ENCODE results near the gene DUSP9. TPM values are rescaled to one million over a fixed set of nuclear protein-coding genes. Genes with fewer than 3 reads are reported as not detected.
"Not testable (repeated sequence)": the region's sequence is repeated elsewhere in the genome, so short reads cannot be mapped to it uniquely, and the experiment has no call there.

Gene DUSP9
- total and polyA plus RNA-seq, 10 of the 15 experiments (the other 5 are each of a cell fraction or from before 2014, with no cell fraction given), result 0.10 TPM; not detected in 9

DNA sequence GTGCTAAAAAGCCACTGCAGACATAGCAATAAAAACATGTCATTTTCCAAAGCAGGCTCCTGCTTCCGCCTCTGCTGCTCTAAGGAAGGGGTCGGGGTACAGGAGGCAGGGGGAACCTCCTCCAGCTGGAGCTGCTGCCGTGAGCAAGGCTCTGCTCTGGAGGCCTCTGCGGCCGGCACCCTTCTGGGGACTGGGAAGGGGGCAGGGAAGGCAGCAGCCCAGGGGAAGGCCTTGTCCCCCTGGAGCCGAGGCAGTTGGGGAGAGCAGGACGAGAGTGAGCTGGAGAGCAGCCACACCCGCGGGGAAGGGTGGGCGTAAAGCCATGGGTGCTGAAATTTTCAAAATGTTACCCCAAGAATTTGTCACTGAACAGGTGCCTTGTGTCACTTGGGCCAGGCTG lies 49.5 kb downstream of the DUSP9 start:
- BruUV-seq (replicated peaks); H3K9me3 ChIP-seq (replicated peaks; ENCODE audit: control insufficient read depth, insufficient read depth, low read length); H4K20me1 ChIP-seq (ENCODE audit: control insufficient read depth, insufficient read depth); H3K4me1 ChIP-seq (ENCODE audit: control insufficient read depth, insufficient read depth, low read length); in situ Hi-C loops (cut with MboI); H3K4me2 ChIP-seq (ENCODE audit: control insufficient read depth, insufficient read depth); H2AFZ ChIP-seq (ENCODE audit: control insufficient read depth, low read depth, low read length); H3K36me3 ChIP-seq (ENCODE audit: control insufficient read depth in 2 of 2, insufficient read depth in 2 of 2, low read length in 1 of 2); H3K27ac ChIP-seq (ENCODE audit: control insufficient read depth, insufficient read depth); H3K9ac ChIP-seq (ENCODE audit: control insufficient read depth, insufficient read depth, low read length); DNase-seq (ENCODE audit: low read depth, low spot score); POLR2A ChIA-PET; intact Hi-C loops (cut with micrococcal nuclease; ENCODE audit: unreplicated experiment); RAD21 ChIA-PET (ENCODE audit: unreplicated experiment); H3K79me2 ChIP-seq (ENCODE audit: control insufficient read depth, insufficient read depth, low read length); H3K4me3 ChIP-seq; H3K27me3 ChIP-seq (replicated peaks in 1 of 2; ENCODE audit: control insufficient read depth in 2 of 2, insufficient read depth in 2 of 2, low read length in 1 of 2); ATAC-seq; CTCF ChIA-PET; SMC1A ChIA-PET (ENCODE audit: uncharacterized antibody, unreplicated experiment); FAIRE-seq: not testable (repeated sequence)
- WGBS (ENCODE audit: insufficient coverage, insufficient replicate concordance, low lambda C conversion rate, missing lambda C conversion rate), result 69% methylated on average over 10 of the region's 10 CpGs

DNA sequence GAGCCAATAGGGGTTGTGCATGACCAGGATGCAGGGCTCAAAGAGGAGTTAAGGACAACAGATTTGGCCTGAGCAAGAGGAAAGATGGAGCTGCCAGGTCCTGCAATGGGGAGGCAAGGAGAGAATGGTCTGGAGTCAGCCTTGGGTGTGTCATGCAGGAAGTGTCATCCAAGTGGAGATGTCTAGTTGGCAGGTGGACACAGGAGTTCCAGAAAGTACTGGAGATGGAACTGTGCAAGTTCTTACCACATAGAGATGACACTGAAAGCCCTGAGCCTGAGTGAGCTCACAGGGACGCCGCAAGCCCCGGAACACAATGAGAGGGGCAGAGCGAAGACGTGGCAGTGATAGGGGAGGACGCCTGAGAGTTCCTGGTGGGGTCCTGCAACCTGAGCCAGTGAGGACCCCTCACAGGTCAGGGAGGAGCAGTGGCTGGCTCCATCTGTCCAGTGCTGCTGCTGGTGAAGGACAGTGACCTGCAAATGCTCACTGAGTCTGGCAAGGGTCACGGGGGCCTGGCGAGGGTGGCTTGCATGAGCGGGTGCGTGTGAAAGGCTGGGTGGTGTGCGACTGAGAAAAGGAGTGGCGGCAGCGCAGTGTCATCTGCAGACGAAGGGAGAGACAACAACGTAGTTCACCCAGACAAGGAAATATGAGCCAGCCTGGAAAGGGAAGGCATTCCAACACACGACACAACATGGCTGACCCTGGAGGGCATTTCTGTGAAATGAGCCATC lies 50.2 kb downstream of the DUSP9 start:
- H4K20me1 ChIP-seq (ENCODE audit: control insufficient read depth, insufficient read depth); intact Hi-C loops (cut with micrococcal nuclease; ENCODE audit: unreplicated experiment); H3K27ac ChIP-seq (ENCODE audit: control insufficient read depth, insufficient read depth); H3K27me3 ChIP-seq (replicated peaks in 1 of 2; ENCODE audit: control insufficient read depth in 2 of 2, insufficient read depth in 2 of 2, low read length in 1 of 2); H3K9me3 ChIP-seq (replicated peaks; ENCODE audit: control insufficient read depth, insufficient read depth, low read length); POLR2A ChIA-PET; DNase-seq (ENCODE audit: low read depth, low spot score); H3K36me3 ChIP-seq (ENCODE audit: control insufficient read depth in 2 of 2, insufficient read depth in 2 of 2, low read length in 1 of 2); in situ Hi-C loops (cut with MboI); FAIRE-seq; H3K79me2 ChIP-seq (ENCODE audit: control insufficient read depth, insufficient read depth, low read length); H3K4me1 ChIP-seq (ENCODE audit: control insufficient read depth, insufficient read depth, low read length); RAD21 ChIA-PET (ENCODE audit: unreplicated experiment); BruUV-seq (replicated peaks); H3K4me3 ChIP-seq; H3K4me2 ChIP-seq (ENCODE audit: control insufficient read depth, insufficient read depth); CTCF ChIA-PET; H2AFZ ChIP-seq (ENCODE audit: control insufficient read depth, low read depth, low read length); H3K9ac ChIP-seq (ENCODE audit: control insufficient read depth, insufficient read depth, low read length); SMC1A ChIA-PET (ENCODE audit: uncharacterized antibody, unreplicated experiment); ATAC-seq: not testable (repeated sequence)
- 69% methylated on average over 16 of the region's 16 CpGs for WGBS (ENCODE audit: insufficient coverage, insufficient replicate concordance, low lambda C conversion rate, missing lambda C conversion rate)

Data from GM12878 (cell line).